A549 (cell line): Measurements from ENCODE around the gene AP1S2. TPM values are rescaled to one million over a fixed set of nuclear protein-coding genes. Genes with fewer than 3 reads are reported as not detected.

Source experiments
- ATAC-seq, 2 experiments: fragments of 200-7000 bp in 1 of 2; fragments of >200 bp in 1 of 2; cut with Nextera tagmentation in 1 of 2; cut with Tn5 transposase in 1 of 2; 3 replicates each; pipeline versions ENCODE4 v1.8.0 to v1.9.1; 2018 to 2020; ENCODE audit warnings: mild to moderate bottlenecking in 1 of 2, moderate library complexity in 1 of 2
- CTCF ChIA-PET: fragments of 300-600 bp; sonication (Branson Sonifier 250); formaldehyde crosslinking; extraction: SDS; loops from one replicate; lab custom pipeline; 2021; ENCODE audit warnings: antibody characterized with exemption, inconsistent platforms; lab: Yijun Ruan, JAX
- POLR2A ChIA-PET: fragments of 350-600 bp; formaldehyde crosslinking; extraction: SDS; loops from one replicate; lab custom pipeline; 2021; ENCODE audit warnings: antibody characterized with exemption, inconsistent platforms; lab: Yijun Ruan, JAX
- DNase-seq, 2 experiments: peaks; one replicate each; pipeline versions ENCODE4 v3.0.0 to v3.0.0-alpha.2; 2011 to 2016; ENCODE audit warnings: low read depth in 1 of 2, low spot score in 1 of 2
- FAIRE-seq: peaks from 2 replicates; lab custom pipeline; 2011; peaks lifted over from hg19 to GRCh38; lab: Jason Lieb, UNC
- H3K27ac ChIP-seq, 2 experiments: fragments of >200 bp; sonication (Bioruptor Twin); formaldehyde crosslinking; 3 replicates each; pipeline ENCODE4 v1.5.1; 2016 to 2017
- H3K4me1 ChIP-seq: fragments of >200 bp; sonication (Bioruptor Twin); formaldehyde crosslinking; 3 replicates; pipeline ENCODE4 v1.6.1; 2016
- H3K4me2 ChIP-seq: fragments of >200 bp; sonication (Bioruptor Twin); formaldehyde crosslinking; 3 replicates; pipeline ENCODE4 v1.6.1; 2016
- H3K4me3 ChIP-seq: fragments of >200 bp; sonication (Bioruptor Twin); formaldehyde crosslinking; 3 replicates; pipeline ENCODE4 v1.5.1; 2016
- H3K9me3 ChIP-seq: fragments of >200 bp; sonication (Bioruptor Twin); formaldehyde crosslinking; 3 replicates; pipeline ENCODE4 v1.6.1; 2016
- BHLHE40 ChIP-seq: IDR thresholded peaks from 2 replicates; pipeline ENCODE4 v1.6.1; 2012; ENCODE audit warnings: low read depth, low read length, inconsistent platforms
- CBX8 ChIP-seq: fragments of 200-600 bp; sonication (generic); IDR thresholded peaks from 2 replicates; pipeline ENCODE4 v1.6.1; 2016
- CHD2 ChIP-seq: fragments of 150-350 bp; IDR thresholded peaks from 2 replicates; pipeline ENCODE4 v1.6.1; 2014; ENCODE audit warnings: low read length; ENCODE audit not compliant: partially characterized antibody
- EHF ChIP-seq: fragments of 250-450 bp; sonication (Bioruptor Pico); IDR thresholded peaks from 2 replicates; pipeline ENCODE4 v1.5.0; 2020; ENCODE audit warnings: mild to moderate bottlenecking
- EP300 ChIP-seq, 2 experiments: fragments of >200 bp; sonication (Bioruptor Twin); formaldehyde crosslinking; IDR thresholded peaks; 2 replicates in 1 of 2; 3 replicates in 1 of 2; pipeline ENCODE4 v1.6.1; 2016 to 2017
- ESRRA ChIP-seq: fragments of 150-350 bp; IDR thresholded peaks from 2 replicates; pipeline ENCODE4 v1.6.1; 2014; ENCODE audit warnings: mild to moderate bottlenecking, low read length, borderline replicate concordance
- FOSB ChIP-seq: fragments of 250-450 bp; sonication (Bioruptor Pico); IDR thresholded peaks from 2 replicates; pipeline ENCODE4 v1.5.0; 2020; ENCODE audit warnings: mild to moderate bottlenecking, moderate library complexity
- HOXA7 ChIP-seq: fragments of 250-450 bp; sonication (Bioruptor Pico); IDR thresholded peaks from 2 replicates; pipeline ENCODE4 v1.5.0; 2020; ENCODE audit warnings: mild to moderate bottlenecking, moderate library complexity
- KDM5A ChIP-seq: fragments of 200-600 bp; sonication (generic); IDR thresholded peaks from 2 replicates; pipeline ENCODE4 v1.6.1; 2016; ENCODE audit warnings: antibody characterized with exemption, mild to moderate bottlenecking
- MAFK ChIP-seq: fragments of 450-650 bp; IDR thresholded peaks from 2 replicates; pipeline ENCODE4 v1.6.1; 2014; ENCODE audit not compliant: partially characterized antibody
- MYC ChIP-seq: IDR thresholded peaks from 2 replicates; pipeline ENCODE4 v1.6.1; 2012; ENCODE audit warnings: mild to moderate bottlenecking, inconsistent platforms, low read length, improper control_type of control experiment, borderline replicate concordance
- NFE2L2 ChIP-seq: fragments of 150-350 bp; conservative IDR thresholded peaks from 2 replicates; pipeline ENCODE4 v1.6.1; 2014; ENCODE audit warnings: low read length
- POLR2A ChIP-seq: IDR thresholded peaks from 2 replicates; pipeline ENCODE4 v1.6.1; 2012; ENCODE audit warnings: mild to moderate bottlenecking, low read length
- SMC3 ChIP-seq: fragments of >200 bp; sonication (Bioruptor Twin); formaldehyde crosslinking; IDR thresholded peaks from 3 replicates; pipeline ENCODE4 v1.6.1; 2018; ENCODE audit warnings: inconsistent platforms
- TFCP2L1 ChIP-seq: fragments of 250-450 bp; sonication (Bioruptor Pico); IDR thresholded peaks from 2 replicates; pipeline ENCODE4 v1.5.0; 2021; ENCODE audit warnings: mild to moderate bottlenecking
- WGBS: methylation state at CpG from one replicate; pipeline ENCODE4 v1.1.6; 2017; ENCODE audit errors: missing lambda C conversion rate; 5-methylcytosine and 5-hydroxymethylcytosine counted together
- polyA plus RNA-seq, 4 experiments: library from polyadenylated mRNA; depleted of rRNA in 3 of 4; stranded (reverse); fragments of >200 nt; fragmentation: RNase III in 1 of 4; extraction: RNeasy Plus Mini Kit Qiagen cat#74134 plus additional on column Dnase treatment in 1 of 4; gene quantifications; 2 replicates in 3 of 4; 3 replicates in 1 of 4; pipeline ENCODE4 v1.2.3, GENCODE V29; 2011 to 2017
- TF ChIP-seq, protein P1 (sequence below): IDR thresholded peaks from 2 replicates; pipeline ENCODE4 v1.6.1; 2012; ENCODE audit warnings: low read depth, borderline replicate concordance
- TF ChIP-seq, protein P2 (sequence below): fragments of 250-450 bp; sonication (Bioruptor Pico); IDR thresholded peaks from 2 replicates; pipeline ENCODE4 v1.5.0; 2020; ENCODE audit warnings: low read depth, mild to moderate bottlenecking, moderate library complexity
- TF ChIP-seq, protein P3 (sequence below): IDR thresholded peaks from 2 replicates; pipeline ENCODE4 v1.6.1; 2012
- TF ChIP-seq, protein P4 (sequence below): IDR thresholded peaks from 2 replicates; pipeline ENCODE4 v1.6.1; 2012

AP1S2 gene
- polyA plus RNA-seq, 2 of the 4 experiments (the other 2 are of a cell fraction) = 17.1 to 18.5 TPM

DNA sequence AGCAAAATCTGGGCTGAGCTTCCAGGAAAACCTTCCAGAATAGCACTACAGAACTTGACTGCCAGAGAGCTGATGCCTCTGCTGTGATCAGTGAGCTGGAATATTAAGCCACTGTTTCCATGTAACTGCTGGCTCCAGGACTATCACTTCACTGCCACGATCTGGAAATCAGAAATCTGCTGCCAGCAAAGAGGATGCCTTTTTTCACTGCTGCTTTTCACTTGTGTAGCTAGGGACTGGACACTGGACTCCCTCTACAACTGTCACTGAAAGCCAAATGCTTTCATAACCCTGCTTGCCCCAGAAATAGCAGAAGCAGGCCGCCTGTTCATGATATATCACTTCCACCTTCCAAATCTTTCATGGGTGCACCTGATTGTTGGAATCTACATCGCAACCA lies 9.4 kb upstream of the AP1S2 start:
- POLR2A ChIA-PET = no interaction called here
- Histone ChIP-seq H3K9me3 (no peaks in the 10 kb centered on the region), H3K4me1 (0 out of 3 replicates have a peak, but pooled peaks cover 3% of the 10 kb centered on the region), H3K4me3 (no peak overlapping the region), H3K4me2 (no peak overlapping the region), H3K27ac (no peak overlapping the region)
- WGBS = 51% methylated on average over 3 of the region's 3 CpGs
- FAIRE-seq (no peak), ATAC-seq (no peak), DNase-seq (no peak)
- CTCF ChIA-PET = no interaction called here
- TF ChIP-seq KDM5A = no peak
- TF ChIP-seq, protein P1, sequence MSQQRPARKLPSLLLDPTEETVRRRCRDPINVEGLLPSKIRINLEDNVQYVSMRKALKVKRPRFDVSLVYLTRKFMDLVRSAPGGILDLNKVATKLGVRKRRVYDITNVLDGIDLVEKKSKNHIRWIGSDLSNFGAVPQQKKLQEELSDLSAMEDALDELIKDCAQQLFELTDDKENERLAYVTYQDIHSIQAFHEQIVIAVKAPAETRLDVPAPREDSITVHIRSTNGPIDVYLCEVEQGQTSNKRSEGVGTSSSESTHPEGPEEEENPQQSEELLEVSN = no peak
- TF ChIP-seq POLR2A = no peak
- no peak for TF ChIP-seq EP300 (IDR thresholded peaks at IDR 0.05)
- no peak for TF ChIP-seq BHLHE40
- no peak for TF ChIP-seq CBX8
- TF ChIP-seq HOXA7 (CRISPR knock-in tag) = no peak
- TF ChIP-seq, protein P2, sequence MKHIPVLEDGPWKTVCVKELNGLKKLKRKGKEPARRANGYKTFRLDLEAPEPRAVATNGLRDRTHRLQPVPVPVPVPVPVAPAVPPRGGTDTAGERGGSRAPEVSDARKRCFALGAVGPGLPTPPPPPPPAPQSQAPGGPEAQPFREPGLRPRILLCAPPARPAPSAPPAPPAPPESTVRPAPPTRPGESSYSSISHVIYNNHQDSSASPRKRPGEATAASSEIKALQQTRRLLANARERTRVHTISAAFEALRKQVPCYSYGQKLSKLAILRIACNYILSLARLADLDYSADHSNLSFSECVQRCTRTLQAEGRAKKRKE (CRISPR knock-in tag) = no peak
- TF ChIP-seq ESRRA = no peak
- TF ChIP-seq EHF = no peak
- no peak for TF ChIP-seq TFCP2L1 (CRISPR knock-in tag)
- no peak for TF ChIP-seq FOSB (CRISPR knock-in tag)
- TF ChIP-seq, protein P3, sequence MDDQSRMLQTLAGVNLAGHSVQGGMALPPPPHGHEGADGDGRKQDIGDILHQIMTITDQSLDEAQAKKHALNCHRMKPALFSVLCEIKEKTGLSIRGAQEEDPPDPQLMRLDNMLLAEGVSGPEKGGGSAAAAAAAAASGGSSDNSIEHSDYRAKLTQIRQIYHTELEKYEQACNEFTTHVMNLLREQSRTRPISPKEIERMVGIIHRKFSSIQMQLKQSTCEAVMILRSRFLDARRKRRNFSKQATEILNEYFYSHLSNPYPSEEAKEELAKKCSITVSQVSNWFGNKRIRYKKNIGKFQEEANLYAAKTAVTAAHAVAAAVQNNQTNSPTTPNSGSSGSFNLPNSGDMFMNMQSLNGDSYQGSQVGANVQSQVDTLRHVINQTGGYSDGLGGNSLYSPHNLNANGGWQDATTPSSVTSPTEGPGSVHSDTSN = no peak
- TF ChIP-seq, protein P4, sequence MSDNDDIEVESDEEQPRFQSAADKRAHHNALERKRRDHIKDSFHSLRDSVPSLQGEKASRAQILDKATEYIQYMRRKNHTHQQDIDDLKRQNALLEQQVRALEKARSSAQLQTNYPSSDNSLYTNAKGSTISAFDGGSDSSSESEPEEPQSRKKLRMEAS = no peak
- TF ChIP-seq NFE2L2 = no peak
- no peak for TF ChIP-seq MYC
- TF ChIP-seq SMC3 = no peak

DNA sequence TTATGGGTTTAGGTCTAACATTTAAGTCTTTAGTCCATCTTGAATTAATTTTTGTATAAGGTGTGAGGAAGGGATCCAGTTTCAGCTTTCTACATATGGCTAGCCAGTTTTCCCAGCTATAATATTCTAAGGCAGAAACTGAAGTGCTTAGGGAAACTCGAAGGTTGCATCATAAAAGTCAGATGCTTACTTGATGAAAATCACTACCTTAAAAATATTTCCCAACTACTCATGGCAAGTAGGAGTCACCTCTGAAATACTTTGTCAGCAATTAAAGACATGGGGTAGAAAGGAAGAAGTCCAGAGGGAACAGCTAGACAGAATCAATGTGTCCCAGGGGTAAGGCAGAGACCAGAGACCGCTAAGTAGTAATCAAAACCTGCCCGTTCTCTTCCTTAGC lies 6.3 kb upstream of the AP1S2 start:
- FAIRE-seq (no peak), ATAC-seq (no peak), DNase-seq (no peak)
- ChIA-PET POLR2A (no interaction called here), CTCF (no interaction called here)
- H3K4me3 ChIP-seq = no peak overlapping the region
- no peaks in the 10 kb centered on the region for H3K9me3 ChIP-seq
- 0 out of 3 replicates have a peak, but pooled peaks cover 3% of the 10 kb centered on the region for H3K4me1 ChIP-seq
- H3K27ac ChIP-seq = no peak overlapping the region
- TF ChIP-seq CHD2 (no peak), MAFK (peak; percentile 21)
- WGBS = 4% methylated on average over 3 of the region's 3 CpGs
- no peak overlapping the region for H3K4me2 ChIP-seq

DNA sequence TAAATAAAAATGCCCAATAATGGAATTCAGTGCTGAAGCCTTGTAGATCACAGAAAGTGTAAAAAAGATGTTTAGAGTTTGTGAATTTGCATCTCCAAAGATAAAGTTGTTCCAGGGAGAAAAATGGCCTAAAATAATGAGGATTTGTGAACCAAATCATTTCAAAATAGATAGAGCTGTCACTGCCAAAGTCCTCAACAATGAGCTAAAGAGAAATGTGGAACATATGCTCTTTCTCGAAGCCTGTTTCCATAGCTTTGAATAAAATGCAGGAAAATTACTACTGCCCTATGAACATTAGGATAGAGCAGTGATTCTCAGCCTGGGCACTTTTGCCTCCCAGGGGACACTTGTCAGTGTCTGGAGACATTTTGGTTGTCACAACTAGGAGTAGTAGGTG lies 3.4 kb upstream of the AP1S2 start:
- DNase-seq (no peak), FAIRE-seq (no peak)
- ChIA-PET POLR2A (no interaction called here), CTCF (no interaction called here)
- Histone ChIP-seq H3K27ac (no peak overlapping the region), H3K4me1 (peaks cover 6% of the 10 kb centered on the region; the same call in 1 of the 3 replicates), H3K4me2 (no peak overlapping the region)
- WGBS = 76% methylated on average over 1 of the region's 1 CpG
- no peak for TF ChIP-seq FOSB (CRISPR knock-in tag)
- TF ChIP-seq, protein P3 = no peak
- TF ChIP-seq, all 56 proteins: peak for 0
- no peak for ATAC-seq
- no peak overlapping the region for H3K4me3 ChIP-seq
- no peaks in the 10 kb centered on the region for H3K9me3 ChIP-seq
